SKM-1 (cell line): ENCODE measurements around the gene MAP4.
A peak's percentile ranks its signal among the peaks of the same experiment; 100 is the strongest.
"Not testable (repeated sequence)": the region's sequence is repeated elsewhere in the genome, so short reads cannot be mapped to it uniquely, and the experiment has no call there.

Experiments
- DNase-seq: peaks from one replicate; lab custom pipeline; 2025; ENCODE audit not compliant: unreplicated experiment; lab: John Stamatoyannopoulos, UW

Gene MAP4

DNA sequence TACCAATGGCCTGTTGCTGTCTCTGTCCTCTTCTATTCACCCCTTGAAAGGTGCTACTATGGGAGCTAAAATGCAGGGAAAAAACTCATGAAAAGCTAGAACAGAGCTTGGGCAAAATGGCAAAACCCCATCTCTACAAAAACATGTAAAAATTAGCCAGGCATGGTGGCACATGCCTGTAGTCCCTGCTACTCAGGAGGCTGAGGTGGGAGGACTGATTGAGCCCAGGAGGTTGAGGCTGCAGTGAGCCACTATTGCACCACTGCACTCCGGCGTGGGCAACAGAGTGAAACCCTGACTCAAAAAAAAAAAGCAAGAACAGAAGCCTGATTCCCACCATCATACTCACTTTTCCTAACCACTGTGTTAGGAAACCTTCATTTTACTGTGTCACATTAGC is 1.9 kb downstream of the MAP4 start:
- no peak for DNase-seq

DNA sequence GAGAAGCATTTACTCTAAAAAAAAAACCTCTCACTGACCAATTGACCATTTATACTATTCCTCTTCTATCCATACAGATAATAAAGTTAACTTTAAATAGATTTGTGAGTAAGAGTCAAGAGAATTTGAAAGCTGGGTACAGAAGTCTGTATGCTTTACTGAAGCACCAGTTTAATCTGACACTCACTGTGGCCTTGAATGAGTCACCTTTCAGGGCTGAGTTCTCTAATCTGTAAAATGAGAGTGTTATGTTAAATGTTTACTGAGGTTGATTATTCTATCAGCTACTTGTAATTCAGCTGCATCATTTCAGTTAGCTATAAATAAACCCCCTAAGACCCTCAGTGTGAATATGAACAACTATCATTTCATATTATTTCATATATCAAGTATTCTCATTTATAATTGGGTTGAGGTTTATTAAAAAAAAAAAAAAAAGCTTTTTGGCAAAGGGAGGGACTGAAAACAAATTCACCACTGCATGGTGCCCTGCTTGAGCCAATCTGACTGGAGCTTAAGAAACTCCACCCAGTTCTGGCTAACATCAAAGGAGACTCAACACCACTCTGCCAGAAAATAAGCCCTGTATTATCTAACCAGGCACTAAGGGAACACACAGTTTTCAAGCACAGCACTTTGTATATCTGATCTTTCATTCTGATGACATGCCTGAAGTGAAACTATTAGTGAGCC is 2.8 kb downstream of the MAP4 start:
- DNase-seq: no peak

DNA sequence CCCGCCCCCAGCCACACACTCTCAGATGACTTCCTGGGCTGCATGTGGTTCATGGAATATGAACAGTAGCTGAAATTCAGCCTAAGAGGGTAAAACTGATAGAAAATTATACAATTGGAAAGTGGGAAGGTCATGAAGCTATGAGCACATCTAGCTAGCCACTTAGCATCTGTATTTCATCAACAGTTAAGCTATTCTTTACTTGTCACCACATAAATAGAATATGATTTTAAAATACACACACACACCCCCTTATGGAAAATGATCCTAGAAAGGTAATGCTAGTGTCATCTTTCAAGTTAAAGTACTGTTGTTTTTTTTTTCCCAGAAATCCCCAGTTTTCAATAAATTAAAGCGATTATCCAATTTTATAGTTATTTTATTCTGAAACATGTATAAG is 3.6 kb downstream of the MAP4 start:
- no peak for DNase-seq

DNA sequence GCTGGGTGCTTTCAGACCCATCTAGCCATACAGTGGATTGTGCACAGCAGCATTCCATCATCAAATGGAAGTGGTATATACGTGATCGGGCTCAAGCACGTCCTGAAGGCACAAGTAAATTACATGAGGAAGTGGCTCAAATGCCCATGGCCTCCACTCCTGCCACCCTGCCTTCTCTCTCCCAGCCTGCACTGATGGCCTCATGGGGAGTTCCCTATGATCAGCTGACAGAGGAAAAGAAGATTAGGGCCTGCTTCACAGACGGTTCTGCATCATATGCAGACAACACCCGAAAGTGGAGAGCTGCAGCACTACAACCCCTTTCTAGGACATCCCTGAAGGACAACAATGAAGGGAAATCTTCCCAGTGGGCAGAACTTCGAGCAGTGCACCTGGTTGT is 8.2 kb downstream of the MAP4 start:
- DNase-seq: not testable (repeated sequence)

DNA sequence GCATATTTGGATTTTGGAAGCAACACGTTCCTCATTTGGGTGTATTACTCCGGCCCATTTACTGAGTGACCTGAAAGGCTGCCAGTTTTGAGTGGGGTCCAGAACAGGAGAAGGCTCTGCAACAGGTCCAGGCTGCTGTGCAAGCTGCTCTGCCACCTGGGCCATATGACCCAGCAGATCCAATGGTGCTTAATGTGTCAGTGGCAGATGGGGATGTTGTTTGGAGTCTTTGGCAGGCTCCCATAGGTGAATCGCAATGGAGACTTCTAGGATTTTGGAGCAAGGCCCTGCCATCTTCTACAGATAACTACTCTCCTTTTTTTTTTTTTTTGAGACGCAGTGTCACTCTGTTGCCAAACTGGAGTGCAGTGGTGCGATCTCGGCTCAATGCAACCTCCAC is 8.9 kb downstream of the MAP4 start:
- not testable (repeated sequence) for DNase-seq

DNA sequence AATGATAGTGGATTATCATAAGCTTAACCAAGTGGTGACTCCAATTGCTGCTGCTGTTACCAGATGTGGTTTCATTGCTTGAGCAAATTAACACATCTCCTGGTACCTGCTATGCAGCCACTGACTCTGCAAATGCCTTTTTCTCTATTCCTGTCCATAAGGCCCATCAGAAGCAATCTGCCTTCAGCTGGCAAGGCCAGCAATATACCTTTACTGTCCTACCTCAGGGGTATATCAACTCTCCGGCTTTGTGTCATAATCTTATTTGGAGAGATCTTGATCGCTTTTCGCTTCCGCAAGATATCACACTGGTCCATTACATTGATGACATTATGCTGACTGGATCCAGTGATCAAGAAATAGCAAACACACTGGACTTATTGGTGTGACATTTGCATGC is 9.4 kb downstream of the MAP4 start:
- DNase-seq: not testable (repeated sequence)

DNA sequence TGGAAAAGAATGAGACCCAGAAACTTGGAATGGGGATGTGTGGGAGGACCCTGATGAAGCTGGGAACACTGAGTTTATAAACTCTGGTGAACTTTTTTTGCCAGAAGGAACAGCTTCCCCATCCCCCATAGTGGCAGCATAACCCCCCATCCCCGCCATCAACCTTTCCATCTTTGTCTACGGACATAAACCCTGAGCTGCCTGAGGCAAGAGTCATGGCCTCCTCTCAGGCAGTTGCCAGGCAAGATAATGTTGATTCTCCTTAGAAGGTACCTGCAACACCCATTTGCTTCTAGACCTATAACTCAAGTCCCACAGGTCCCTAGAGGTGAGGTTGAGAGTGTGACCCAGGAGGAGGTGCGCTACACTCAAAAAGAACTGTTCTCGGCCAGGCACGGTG is 11.5 kb downstream of the MAP4 start:
- DNase-seq: no peak

DNA sequence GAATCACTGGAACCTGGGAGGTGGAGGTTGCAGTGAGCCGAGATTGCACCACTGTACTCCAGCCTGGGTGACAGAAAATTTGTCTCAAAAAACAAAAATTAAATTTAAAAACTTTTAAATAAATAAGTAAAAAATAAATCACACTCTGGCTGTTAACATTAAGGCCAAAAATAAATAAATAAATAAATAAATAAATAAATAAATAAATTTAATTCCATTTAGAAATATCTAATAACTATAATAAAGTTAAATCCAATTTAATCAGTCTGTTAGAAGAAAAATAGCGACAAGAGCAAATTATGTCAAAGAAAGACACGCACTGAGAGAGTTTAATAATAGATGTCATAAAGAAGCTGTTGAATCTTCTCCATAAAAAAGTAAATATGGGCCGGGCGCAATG is 13.4 kb downstream of the MAP4 start:
- no peak for DNase-seq

DNA sequence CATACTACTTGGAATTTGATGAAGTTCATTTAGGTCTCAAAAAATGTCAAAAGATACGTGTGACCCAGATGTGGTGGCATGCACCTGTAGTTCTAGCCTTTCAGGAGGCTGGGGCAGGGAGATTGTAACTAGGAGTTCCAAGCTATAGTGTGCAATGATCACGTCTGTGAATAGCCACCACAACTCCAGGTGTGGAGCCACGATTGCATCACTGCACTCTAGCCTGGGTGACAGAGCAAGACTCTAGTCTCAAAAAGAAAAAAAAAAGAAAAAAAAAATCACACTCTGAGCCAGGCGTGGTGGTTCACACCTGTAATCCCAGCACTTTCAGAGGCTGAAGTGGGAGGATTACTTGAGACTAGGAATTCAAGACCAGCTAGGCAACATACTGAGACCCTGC is 14.2 kb downstream of the MAP4 start:
- DNase-seq: no peak

DNA sequence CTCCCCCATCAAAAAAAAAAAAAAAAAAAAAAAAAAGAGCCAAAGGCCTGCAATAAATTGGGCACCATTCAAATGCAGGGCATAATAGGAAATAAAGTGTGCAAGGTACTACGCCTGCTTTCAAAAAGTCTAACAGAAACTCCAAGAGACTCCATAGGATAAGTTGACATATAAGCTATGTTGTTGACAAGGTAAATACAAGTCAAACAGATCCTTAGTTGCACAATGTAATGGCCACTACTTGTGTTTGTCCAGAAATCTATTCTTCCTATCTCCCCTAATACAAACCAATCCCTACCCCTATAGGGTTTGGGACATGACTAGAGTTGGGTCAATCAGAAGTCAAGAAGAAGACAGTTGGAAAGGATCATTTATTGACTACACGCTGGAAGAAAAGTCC is 16.0 kb downstream of the MAP4 start:
- DNase-seq: no peak

DNA sequence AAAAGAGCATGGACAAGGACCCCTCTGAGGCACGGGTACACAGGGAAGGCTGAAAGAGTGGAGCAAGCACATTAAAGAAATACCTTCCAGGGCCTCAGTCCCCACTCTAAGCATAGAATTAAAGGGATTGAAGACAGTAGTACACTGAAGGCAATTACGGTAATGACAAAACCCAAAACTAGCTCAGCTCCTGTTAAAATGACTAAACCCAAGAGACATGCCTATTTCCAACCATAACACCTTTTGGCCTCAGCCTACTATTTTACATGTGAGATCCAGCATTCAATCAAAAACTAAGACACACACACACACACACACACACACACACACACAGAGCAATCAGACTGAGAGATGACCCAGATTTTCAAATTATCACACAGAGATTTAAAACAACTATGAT is 19.8 kb downstream of the MAP4 start:
- DNase-seq: no peak

DNA sequence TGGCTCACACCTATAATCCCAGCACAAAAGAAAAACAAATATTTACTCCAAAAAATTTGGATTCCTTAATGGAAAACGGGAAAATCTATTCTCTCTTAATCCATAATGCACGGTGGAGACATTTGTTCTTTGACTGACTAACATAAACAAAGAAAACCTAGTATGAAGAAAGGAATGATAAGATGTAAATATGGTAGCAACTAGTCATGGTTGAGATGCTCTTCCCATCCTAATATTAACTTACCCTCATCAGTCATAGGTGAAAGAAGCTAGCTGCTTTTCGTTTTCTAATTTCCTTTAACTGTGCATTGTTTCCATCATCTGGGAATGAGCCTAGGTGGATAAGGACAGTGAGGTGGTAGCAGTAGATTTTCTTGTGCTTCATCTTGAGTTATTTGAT is 22.0 kb downstream of the MAP4 start:
- no peak for DNase-seq

DNA sequence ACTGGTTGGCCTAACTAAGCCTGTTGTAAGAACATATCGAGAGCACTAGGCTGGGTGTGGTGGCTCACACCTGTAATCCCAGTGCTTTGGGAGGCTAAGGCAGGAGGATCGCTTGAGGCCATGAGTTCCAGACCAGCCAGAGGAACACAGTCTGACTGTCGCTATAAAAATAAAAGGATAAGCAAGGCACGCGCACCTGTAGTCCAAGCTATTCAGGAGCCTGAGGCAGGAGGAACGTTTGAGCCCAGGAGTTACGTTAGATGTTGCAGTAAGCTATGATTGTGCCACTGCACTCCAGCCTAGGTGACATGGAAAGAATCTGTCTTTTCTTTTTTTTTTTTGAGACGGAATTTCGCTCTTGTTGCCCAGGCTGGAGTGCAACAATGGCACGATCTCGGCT is 24.9 kb downstream of the MAP4 start:
- DNase-seq: no peak

DNA sequence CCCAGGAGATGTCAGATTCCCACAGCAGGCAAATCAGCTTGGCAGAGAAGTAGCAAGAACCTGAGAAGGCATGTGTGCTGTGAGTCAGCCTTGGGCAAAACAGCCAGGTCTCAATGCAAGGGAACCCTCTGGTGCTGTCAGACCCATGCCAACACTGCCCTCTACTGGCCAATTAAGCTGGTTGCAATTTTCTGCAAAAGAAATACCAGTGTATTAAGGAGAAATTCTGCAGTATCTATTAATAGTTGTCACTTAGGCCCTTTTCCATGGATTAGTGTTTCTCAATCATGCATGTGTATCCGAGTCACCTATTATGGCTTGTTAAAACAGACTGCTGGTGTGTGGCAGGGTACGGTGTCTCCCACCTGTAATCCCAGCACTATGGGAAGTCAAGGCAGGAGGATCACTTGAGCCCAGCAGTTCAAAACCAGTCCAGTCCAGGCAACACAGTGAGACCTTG is 26.2 kb downstream of the MAP4 start:
- DNase-seq: peak; percentile 69

DNA sequence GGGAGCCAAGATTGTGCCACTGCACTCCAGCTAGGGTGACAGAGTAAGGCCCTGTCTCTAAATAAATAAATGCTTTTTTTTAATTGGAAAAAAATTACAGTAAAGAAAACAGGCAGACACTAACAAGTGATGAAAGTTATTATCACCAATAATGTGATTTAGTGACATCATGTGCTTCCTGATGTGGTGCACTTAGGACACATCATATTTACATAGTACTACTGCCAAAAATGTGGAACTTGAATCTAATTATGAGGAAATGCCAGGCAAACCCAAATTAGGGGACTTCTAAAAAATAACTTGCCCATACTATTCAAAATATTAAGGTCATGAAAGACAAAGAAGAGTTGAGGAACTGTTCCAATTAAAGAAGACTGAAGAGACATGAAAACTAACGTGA is 30.8 kb downstream of the MAP4 start:
- no peak for DNase-seq

DNA sequence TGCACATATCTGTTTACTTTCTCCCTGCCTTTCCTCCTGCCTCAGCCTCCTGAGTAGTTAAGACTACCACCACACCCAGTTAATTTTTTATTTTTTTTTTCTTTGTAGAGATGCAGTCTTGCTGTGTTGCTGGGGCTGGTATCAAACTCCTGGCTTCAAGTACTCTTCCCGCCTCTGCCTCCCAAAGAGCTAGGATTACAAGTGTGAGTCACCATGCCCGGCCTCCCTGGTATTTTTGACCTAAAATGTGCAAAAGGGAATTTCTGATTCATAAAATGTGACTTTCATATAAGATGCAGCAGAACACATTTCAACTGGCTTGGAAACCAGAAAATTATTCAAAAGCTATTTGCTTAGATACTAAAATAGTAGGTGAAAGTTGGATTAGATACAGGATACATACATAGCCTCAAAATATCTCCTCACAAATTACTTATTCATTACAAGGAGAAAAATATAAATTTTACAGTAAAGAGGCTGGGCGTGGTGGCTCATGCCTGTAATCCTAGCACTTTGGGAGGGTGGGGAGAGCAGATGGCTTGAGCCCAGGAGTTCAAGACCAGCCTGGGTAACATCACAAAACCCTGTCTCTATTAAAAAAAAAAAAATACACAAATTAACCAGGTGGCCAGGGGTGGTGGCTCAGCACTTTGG is 32.0 kb downstream of the MAP4 start:
- no peak for DNase-seq

DNA sequence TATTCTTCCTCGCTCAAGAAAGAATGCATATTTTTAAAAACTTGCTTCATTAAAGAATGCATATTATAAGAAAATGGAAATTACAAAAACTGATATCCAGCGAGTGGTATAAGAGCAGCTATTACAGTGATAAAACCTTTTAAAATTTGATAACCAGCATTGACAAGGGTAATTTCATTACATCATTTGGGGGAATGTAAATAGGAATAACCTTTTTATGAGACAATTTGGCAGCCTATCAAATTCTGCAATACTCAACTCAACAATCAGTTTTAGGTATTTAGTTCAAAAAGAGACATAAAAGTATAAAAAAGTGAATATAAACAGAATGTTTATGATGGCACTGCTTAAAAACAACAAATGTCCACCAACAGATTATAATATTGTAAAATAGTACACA is 35.4 kb downstream of the MAP4 start:
- DNase-seq: no peak

DNA sequence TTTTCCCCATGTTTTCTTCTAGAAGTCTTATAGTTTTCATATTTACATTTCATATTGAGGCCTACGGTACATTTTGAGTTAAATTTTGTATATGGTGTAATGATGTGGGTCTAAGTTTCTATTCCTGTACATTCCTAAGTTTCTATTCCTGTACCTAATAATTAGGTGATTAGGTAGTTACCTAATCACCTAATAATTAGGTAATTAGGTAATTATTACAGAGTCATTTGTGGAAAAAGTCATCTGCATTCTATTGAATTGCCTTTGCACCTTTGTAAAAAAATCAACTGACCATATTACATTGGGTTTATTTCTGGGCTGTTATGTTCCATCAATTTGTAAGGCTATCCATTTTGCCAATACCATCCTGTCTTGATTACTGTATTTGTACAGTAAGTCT is 37.1 kb downstream of the MAP4 start:
- no peak for DNase-seq

DNA sequence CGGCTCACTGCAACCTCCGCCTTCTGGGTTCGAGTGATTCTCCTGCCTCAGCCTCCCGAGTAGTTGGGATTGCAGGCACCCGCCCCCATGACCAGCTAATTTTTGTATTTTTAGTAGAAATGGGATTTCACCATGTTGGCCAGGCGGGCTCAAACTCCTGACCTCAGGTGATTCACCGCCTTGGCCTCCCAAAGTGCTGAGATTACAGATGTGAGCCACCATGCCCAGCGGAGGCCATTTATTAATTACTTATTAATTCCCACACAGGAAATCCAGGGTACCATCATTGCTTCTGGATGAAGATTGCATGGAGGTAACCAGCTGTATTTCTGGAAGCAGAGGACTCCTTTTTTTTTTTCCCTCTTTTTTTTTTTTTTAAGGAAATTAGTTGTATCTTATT is 37.8 kb downstream of the MAP4 start:
- DNase-seq: no peak

DNA sequence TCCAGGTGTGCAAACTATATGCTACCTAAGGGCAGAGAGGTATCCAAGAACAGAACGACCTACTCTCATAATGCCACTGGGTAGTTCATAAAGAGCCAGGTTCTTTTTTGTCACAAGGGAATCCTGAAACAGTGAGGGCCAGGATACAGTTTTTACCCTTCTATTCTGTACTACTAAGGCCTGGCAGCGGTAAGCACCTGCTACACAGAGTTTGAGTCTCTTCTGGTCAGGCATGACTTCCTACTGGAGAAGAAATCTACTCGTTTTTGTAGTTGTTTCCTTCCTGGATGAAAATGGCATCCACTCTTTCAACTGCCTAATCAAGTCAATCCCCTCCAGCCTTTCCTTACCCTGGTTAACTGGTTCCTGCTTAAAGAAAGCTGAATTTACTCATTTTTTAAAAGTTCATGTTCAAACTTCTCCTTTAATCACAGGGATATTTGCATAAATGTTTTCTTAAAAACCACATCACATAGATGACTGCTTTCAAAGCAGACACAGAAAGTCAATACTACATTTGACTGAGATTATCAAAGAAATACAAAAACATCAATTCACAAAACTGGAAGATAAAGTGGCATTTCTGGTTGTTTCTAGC is 40.0 kb downstream of the MAP4 start:
- no peak for DNase-seq

DNA sequence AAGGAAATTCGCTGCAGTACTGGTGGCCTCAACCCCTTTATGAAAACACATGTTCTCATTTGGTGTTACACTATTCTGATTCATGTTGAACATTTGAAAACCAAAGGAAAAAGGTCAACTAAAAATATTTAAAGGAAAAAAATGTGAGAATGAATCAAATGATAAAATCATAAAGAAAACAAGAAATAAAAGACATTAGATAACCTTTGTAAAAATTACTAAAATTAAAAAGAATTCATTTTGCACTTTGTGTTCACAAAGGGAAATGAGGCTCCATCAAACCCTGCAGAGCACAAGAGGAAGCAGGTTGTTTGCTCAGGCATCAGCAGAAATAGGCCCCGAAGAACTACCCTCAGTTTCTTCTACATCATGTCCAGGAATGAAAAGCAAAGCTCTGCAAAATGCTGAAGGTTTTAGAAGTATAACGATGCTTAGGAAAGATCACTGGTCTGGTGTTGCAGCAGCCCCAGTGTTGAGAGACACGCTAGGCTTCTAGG is 41.2 kb downstream of the MAP4 start:
- DNase-seq: no peak

DNA sequence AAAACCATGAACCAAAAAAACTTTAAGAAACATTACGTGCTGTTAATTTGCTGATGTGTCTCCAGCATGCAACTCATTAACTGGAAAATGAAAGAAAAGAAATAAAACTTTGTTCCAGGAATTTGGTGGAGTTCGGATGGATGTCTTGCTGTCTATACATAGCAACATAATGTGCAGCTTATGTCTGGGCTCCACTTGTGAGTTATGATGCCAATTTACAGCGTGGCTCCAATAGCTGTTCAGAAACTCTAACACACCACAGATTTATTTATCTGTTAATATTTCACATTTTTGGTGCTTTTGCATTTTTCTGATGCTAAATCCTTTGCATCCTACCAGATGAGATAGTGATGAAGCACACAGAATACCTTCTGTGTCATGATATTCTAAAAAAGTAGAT is 45.1 kb downstream of the MAP4 start:
- no peak for DNase-seq
